GM12878 (cell line): ENCODE measurements around the gene SLC26A11.

Experiments
- BACH1 ChIP-seq: fragments of 450-650 bp; IDR thresholded peaks from 2 replicates; pipeline ENCODE4 v1.6.1; 2017; ENCODE audit warnings: mild to moderate bottlenecking, borderline replicate concordance
- BCL3 ChIP-seq: IDR thresholded peaks from 2 replicates; pipeline ENCODE4 v1.6.1; 2011; ENCODE audit warnings: borderline replicate concordance, low read depth, mild to moderate bottlenecking, moderate library complexity, low read length; ENCODE audit not compliant: insufficient read depth, poor library complexity, severe bottlenecking
- NR2C2 ChIP-seq: IDR thresholded peaks from 2 replicates; pipeline ENCODE4 v1.6.1; 2011; ENCODE audit warnings: borderline replicate concordance, low read depth; ENCODE audit not compliant: control insufficient read depth, insufficient read length
- ZNF274 ChIP-seq: IDR thresholded peaks from one replicate; pipeline ENCODE4 v1.8.0; 2011; ENCODE audit not compliant: insufficient read length, insufficient read depth

- TF ChIP-seq ZNF274 (no peak), BACH1 (no peak), NR2C2 (no peak), BCL3 (no peak)
These were observed 74.9 kb downstream of the SLC26A11 start for GRCh38 chr17:80295146-80295545.
